ENCODE data around the gene UQCRHL. TPM values are rescaled to one million over a fixed set of nuclear protein-coding genes. Genes with fewer than 3 reads are reported as not detected.

The UQCRHL gene
- total RNA-seq, 1 experiment from 2014 or later = 2.6 TPM

DNA sequence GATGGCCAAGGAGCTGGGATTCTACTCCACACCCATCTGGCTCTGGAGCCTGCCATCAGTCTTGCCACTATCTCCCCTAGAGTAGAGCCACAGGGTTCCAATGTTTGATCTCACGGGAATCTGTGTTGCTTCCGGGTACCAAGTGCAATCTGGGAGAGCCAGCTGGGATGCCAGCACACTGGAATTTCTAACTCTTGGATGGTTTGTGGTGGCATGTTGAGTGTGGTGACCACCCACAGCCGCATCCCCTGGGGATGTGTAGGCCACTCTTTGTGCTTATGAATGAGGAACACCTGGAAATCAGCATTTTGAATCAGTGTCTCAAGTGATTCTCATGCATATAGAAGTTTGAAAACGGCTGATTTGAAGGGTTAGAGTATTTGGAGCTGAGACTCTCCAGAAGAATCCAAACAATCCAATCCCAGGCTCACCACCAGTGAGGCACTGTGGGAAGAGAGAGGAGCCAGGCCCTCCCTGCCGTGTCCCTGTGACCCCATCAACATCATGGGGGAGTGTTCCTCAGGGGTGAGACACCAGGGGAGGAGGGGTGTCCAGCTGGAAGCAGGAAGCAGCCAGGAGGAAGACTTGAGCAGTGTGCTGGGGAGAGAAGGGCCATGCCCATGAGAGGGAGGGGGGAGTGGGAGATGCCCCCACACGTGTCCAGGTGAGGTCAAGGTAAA, 35.5 kb downstream of the UQCRHL start:
- ChIA-PET CTCF (no interaction called here), POLR2A (no interaction called here)
- ATAC-seq = peak; percentile 33
- intact Hi-C loops (cut with micrococcal nuclease; ENCODE audit: unreplicated experiment) = no loop called here
- Histone ChIP-seq H3K4me3 (ENCODE audit: low read depth in 2 of 2, low read length in 2 of 2) (no peak overlapping the region), H3K9me3 (ENCODE audit: control insufficient read depth, insufficient read depth, low read depth, low read length) (no peaks in the 10 kb centered on the region), H3K27me3 (ENCODE audit: control insufficient read depth, insufficient read depth, low read length) (no peaks in the 10 kb centered on the region), H3K27ac (ENCODE audit: low read length) (no peak overlapping the region), H3K4me1 (ENCODE audit: control insufficient read depth, insufficient read depth, low read length) (no peaks in the 10 kb centered on the region), H3K36me3 (ENCODE audit: control insufficient read depth, insufficient read depth, low read length) (no peaks in the 10 kb centered on the region)
- DNase-seq (ENCODE audit: low read depth, low spot score) = no peak
- no peak for TF ChIP-seq REST (IDR thresholded peaks at IDR 0.05; ENCODE audit: insufficient read depth in 1 of 2, low read depth in 2 of 2, low read length in 1 of 2)
- TF ChIP-seq TCF7L2 (IDR thresholded peaks at IDR 0.05; ENCODE audit: low read depth, low read length) = no peak
- TF ChIP-seq SIN3A (IDR thresholded peaks at IDR 0.05; ENCODE audit: borderline replicate concordance, insufficient read depth, low read depth, low read length) = no peak
- TF ChIP-seq CTCF (IDR thresholded peaks at IDR 0.05) = no peak
- no peak for TF ChIP-seq POLR2AphosphoS5 (IDR thresholded peaks at IDR 0.05; ENCODE audit: low read depth, low read length)
- in situ Hi-C loops (cut with HindIII; ENCODE audit: low pct_unique_long_range_greater_than_20kb, low sequenced_read_pairs) = no loop called here
- BruUV-seq (replicated peaks) = no TSS peak

- DNase-seq (ENCODE audit: low read depth, low spot score) = no peak
- no peaks in the 10 kb centered on the region for H3K36me3 ChIP-seq (ENCODE audit: control insufficient read depth, insufficient read depth, low read length)
- H3K9me3 ChIP-seq (ENCODE audit: control insufficient read depth, insufficient read depth, low read depth, low read length) = no peaks in the 10 kb centered on the region
- ChIA-PET CTCF (no interaction called here), POLR2A (no interaction called here)
- no peak overlapping the region for H3K27ac ChIP-seq (ENCODE audit: low read length)
- no peak overlapping the region for H3K4me3 ChIP-seq (ENCODE audit: low read depth in 2 of 2, low read length in 2 of 2)
- in situ Hi-C loops (cut with HindIII; ENCODE audit: low pct_unique_long_range_greater_than_20kb, low sequenced_read_pairs) (no loop called here), intact Hi-C loops (cut with micrococcal nuclease; ENCODE audit: unreplicated experiment) (no loop called here)
- H3K4me1 ChIP-seq (ENCODE audit: control insufficient read depth, insufficient read depth, low read length) = no peaks in the 10 kb centered on the region
- H3K27me3 ChIP-seq (ENCODE audit: control insufficient read depth, insufficient read depth, low read length) = no peaks in the 10 kb centered on the region
- TF ChIP-seq SIN3A (IDR thresholded peaks at IDR 0.05; ENCODE audit: borderline replicate concordance, insufficient read depth, low read depth, low read length) = no peak
- TF ChIP-seq REST (IDR thresholded peaks at IDR 0.05; ENCODE audit: insufficient read depth in 1 of 2, low read depth in 2 of 2, low read length in 1 of 2) = no peak
- TF ChIP-seq TCF7L2 (IDR thresholded peaks at IDR 0.05; ENCODE audit: low read depth, low read length) = no peak
- no peak for TF ChIP-seq POLR2AphosphoS5 (IDR thresholded peaks at IDR 0.05; ENCODE audit: low read depth, low read length)
- TF ChIP-seq CTCF (IDR thresholded peaks at IDR 0.05) = no peak
- no TSS peak for BruUV-seq (replicated peaks)
- no peak for ATAC-seq
Observed at GRCh38 chr1:15770313-15770962, 37.0 kb downstream of the UQCRHL start.

All from Panc1 (cell line).